OCI-LY1 (cell line): ENCODE data around the gene FARS2.

Experiments
- CTCF ChIP-seq: fragments of 200-600 bp; sonication (generic), shearing (Covaris generic); IDR thresholded peaks from 2 replicates; pipeline ENCODE4 v1.5.1; 2017; ENCODE audit warnings: mild to moderate bottlenecking, antibody characterized with exemption, low read length, moderate library complexity, mixed read lengths
- EZH2 ChIP-seq: fragments of 200-600 bp; sonication (generic), shearing (Covaris generic); IDR thresholded peaks from 2 replicates; pipeline ENCODE4 v1.8.0; 2017; ENCODE audit warnings: borderline replicate concordance, mixed run types, mild to moderate bottlenecking, antibody characterized with exemption, low read length, moderate library complexity, mixed read lengths

- TF ChIP-seq CTCF (no peak), EZH2 (no peak)
These were observed 46.2 kb upstream of the FARS2 start for GRCh38 chr6:5215159-5215558.
